Stimulated activated CD8-positive, alpha-beta memory T cell treated with anti-CD3 and anti-CD28 coated beads, Interleukin-2, amount 100 ng/mL, for 1 hour (primary cell): ENCODE data around the gene CYB5R4.

Experiments used
- DNase-seq, 2 donors: peaks; one replicate each; pipeline ENCODE4 v3.0.0-alpha.2; 2020; ENCODE audit warnings: low read depth in 2 of 2

The CYB5R4 gene, protein sequence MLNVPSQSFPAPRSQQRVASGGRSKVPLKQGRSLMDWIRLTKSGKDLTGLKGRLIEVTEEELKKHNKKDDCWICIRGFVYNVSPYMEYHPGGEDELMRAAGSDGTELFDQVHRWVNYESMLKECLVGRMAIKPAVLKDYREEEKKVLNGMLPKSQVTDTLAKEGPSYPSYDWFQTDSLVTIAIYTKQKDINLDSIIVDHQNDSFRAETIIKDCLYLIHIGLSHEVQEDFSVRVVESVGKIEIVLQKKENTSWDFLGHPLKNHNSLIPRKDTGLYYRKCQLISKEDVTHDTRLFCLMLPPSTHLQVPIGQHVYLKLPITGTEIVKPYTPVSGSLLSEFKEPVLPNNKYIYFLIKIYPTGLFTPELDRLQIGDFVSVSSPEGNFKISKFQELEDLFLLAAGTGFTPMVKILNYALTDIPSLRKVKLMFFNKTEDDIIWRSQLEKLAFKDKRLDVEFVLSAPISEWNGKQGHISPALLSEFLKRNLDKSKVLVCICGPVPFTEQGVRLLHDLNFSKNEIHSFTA

DNA sequence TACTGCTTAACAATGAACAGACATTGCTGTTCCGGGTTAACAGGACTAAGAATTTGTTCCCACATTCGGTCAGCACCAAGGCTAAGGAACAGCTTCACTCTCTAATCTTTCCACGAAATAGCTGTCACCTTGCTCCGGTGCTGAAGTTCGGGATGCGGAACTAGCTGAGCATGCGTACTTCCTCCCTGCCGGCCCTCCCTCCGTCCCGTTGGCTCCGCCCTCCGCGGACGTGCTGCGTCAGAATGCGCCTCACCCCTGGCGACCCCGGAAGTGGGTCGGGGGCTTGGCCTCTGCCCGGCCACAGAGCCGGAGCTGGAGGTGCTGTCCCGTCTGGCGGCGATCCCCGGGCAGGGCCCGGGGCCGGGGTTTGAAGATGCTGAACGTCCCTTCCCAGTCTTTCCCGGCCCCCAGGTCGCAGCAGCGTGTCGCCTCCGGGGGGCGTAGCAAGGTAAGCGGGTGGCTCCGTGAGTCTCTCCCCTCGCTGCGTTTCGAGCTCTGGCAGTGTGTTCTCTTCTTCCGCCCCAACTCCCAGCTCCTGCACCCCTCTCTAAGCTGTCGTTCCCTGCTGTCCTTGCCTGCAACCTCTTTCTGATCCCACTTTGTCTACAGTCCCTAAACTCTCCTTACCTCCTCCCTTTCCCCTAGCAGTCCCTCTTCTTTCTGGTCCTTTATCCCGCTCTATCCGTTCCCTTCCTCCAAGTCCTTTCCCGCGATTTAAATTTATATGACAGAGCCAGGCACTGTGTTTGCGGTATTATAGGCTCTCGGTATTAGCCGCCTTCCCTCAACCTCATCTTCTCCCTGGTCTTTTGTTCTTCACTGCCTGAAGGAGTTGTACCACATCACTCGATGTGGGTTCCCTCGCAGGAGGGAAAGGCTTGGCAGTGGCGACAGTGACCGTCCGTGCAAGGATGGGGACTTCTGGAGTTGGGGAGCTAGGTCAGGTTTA is at the start of gene CYB5R4:
Gene CYB5R4 (plus strand): TSS at position 280 of the 949 bp plus-strand sequence. CDS start 94 bp downstream, at position 374.
- peak; percentile 84 to 89 for DNase-seq

DNA sequence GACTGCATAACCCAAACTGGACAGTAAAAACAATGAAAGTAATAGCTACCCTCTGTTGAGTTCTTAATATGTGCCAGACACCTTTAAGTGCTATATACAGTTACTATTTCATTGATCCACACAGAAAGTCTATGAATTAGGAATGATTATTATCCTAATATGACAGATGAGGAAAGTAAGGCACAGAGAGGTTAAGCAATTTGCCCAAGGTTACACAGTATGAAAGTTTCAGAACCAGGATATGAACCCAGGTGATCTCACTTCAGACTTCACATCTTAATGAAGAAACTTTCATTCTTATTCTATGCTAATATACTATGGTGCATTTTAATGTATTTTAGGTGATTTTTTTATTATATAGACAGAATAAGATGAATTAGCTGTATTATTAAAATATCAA is 46.9 kb upstream of the CYB5R4 start:
- no peak for DNase-seq

DNA sequence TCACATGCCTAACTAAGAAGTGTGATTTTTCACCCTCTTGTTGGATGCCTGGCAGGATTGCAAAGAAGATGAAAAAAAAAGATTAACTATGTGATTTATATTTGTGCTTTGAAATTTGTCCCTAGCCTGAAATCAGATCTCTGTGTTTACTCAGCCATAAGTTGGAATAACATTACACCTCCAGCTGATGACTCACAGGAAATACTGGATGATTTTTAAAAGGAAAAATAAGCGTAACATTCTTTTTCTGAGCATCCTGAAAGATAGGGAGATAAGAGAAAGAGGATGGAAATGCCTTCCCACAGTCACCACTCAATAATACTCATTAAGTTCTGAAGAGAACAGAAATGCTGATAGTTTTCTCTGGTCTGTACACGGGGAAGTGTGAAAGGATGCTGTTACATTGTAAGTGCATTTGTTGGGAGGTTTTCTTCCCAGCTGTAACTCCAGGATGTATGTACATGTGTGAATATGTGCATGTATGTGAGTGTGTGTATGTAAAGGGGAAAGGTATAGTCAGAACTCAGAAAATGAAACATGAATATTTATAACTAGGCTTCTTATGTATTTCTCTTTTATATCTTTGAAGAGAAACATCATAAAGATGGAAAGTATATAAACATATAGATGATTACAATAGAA is 43.7 kb upstream of the CYB5R4 start:
- DNase-seq: no peak

DNA sequence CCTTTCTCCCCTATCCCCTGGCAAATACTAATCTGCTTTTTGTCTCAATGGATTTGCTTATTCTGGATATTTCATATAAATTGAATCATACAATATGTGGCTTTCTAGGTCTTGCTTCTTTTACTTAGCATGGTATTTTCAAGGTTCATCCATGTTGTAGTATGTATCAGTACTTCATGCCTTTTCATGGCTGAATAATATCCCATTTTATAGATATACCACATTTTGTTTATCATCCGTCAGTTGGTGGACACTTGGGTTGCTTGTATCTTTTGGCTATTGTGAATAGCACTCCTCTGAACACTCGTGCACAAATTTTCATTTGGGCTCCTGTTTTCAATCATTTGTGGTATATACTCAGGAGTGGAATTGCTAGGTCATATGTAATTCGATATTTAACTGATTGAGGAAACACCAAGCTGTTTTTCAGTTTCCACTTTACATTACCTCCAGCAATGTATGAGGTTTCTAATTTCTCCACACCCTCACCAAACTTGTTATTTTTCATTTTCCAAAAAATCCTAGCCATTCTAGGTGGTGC is 36.8 kb upstream of the CYB5R4 start:
- no peak for DNase-seq

DNA sequence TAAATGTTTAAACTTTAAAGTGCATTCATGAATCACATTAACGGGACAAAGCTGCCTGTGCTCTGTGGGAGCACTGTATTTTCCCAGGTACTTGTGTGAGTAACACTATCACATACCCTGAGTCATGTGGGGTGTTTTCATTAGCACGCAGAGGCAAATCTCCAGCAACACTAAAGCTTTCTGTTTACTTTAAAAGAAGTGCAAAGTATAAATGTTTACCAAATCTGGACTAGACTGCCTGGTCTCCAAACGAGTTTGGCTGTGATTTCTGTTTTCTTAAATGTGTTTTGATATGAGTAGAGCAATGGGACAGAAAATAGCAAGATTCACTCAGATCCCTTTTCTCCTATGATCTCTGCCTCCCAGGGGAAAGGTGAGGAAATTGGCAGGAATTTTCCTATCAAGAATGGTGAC is 35.1 kb upstream of the CYB5R4 start:
- no peak for DNase-seq

DNA sequence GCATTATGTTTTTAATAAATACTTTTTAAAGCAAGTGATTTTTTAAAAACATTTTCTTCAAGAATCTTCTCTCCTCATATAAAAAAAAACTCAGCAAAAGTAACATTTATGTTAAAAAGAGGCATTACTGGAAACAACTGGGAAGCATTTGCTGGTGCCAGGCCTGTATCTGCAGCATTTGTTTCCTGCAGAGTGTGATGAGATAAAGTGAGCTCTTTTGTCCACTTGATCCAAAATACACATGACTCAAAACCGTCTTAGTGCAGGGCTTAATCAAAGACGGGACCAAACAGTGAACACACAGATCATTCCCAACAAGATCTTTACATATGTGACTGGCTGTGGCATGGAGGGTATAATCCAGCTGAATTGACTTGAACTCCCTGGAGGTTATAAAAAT is 34.7 kb upstream of the CYB5R4 start:
- no peak for DNase-seq

DNA sequence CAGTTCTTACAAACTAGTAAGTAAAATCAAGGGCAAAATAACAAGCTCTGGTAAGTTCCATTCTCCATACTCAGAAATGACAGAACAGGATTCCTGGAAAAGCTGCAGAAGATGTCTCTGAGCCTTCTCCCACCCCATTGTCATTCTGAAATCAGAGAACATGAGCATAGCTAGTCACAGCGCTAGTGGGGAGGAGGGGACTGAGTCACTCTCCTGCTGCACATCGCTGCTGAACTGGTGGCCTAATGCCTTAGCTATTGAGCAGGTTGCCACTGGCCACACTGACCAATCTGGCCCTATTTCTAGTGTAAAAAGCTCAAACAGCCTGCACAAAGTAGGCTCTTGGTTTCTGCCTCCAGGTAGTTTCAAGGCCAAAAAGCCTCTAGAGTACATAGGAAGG is 32.4 kb upstream of the CYB5R4 start:
- DNase-seq: no peak

DNA sequence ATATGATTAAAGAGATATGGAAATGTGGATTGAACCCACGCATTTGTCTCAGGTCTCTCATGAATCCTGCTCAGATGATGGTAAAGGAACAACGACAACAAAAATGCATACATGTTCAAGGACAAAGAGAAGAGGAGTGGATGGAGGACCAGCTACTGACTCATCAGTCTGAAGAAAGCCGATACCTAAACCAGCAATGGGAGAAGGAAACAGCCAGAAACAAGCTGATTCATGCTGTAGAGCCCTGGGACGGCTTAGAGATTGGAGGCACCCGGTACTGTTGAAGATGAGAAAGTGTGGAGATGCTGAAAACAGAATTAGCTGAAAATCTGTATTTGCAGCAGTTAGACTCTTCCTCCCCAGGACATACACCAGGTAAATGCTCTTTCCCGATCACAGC is 20.8 kb upstream of the CYB5R4 start:
- DNase-seq: no peak

DNA sequence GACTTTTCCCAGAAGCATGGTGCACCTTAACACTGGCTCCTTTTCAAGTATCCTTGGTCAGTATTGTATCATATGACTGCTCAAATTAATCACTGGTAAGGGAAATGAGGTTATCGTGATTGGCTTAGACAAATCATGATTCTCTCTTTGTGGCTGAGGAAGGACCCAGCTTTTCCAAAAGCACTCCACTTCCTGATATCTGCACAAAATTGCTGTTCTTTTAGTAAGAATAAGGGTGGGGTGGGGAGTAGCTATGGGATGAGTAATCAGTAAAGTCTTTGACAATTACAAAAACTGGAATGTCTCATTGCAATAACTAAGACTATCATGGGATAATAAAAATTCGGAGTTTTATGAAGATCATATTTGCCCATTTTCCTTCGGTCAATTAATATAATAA is 15.3 kb upstream of the CYB5R4 start:
- no peak for DNase-seq

DNA sequence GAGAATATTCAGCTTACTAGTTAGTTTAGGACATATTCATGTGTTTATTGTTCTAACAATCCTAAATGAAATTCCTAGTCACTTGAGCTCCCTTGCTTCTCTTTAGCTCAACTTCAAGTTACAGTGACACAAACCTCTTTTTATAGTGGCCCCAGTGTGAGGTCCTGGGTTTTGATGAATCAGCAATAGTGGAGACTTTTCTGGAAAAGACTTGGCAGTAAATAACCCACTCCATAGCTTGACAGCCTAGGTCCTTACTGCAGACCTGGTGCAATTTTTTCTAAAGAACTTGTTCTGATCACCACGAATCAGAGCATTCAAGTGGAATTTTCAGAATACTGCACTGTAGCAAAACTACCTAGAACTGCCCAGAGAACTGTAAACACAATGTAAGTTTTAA is 13.2 kb upstream of the CYB5R4 start:
- DNase-seq: no peak

DNA sequence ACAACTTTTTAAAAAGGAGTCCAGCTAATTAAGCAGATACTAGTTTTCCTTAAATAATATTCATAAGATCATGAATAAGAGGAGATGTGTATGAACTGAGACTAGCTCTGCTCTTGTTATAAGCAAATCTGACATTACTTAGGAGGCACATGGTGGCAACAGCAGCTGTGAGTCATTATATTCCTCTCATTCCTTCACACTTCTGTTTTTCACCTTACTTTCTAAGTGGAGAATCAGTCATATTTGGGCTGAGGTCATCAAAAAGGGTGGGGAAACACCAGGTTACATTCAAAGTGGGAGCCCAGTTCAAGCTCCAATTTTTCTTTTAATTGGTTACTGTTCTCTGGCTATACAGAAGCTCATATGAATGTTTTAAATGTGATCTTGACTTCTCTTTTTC is 12.3 kb upstream of the CYB5R4 start:
- no peak for DNase-seq

DNA sequence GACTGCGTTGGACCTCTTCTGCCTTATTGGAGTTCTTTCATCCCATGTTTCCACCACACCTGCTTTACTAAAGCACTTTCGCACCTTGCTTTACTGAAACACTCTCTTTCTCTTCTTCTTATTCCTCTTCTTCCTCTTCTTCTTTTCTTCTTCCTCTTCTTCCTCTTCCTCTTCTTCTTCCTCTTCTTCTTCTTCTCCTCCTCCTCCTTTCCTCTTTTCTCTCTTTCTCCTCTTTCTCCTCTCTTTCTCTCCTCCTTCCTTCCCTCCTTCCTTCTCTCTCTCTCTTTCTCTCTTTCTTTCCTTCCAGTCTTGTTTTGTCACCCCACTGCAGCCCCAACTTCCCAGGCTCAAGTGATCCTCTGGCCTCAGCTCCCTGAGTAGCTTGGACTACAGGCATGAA is 10.4 kb upstream of the CYB5R4 start:
- DNase-seq: no peak

DNA sequence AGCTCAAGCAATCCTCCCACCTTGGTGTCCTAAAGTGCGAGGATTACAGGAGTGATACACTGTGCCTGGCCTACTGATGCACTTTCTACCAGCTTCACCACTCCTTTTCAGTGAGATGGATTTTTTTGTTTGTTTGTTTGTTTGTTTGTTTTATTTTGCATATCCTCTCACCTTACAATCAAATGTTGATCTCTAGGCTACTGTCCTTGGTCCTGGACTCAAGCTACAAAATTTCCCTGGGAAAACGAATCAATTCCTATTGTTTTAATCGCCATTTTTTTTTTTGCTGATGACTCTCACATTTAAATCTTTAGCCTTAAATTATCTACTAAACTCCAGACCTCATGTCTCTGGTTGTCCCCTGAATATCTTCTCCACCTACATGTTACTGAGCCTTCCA is 9.9 kb upstream of the CYB5R4 start:
- no peak for DNase-seq

DNA sequence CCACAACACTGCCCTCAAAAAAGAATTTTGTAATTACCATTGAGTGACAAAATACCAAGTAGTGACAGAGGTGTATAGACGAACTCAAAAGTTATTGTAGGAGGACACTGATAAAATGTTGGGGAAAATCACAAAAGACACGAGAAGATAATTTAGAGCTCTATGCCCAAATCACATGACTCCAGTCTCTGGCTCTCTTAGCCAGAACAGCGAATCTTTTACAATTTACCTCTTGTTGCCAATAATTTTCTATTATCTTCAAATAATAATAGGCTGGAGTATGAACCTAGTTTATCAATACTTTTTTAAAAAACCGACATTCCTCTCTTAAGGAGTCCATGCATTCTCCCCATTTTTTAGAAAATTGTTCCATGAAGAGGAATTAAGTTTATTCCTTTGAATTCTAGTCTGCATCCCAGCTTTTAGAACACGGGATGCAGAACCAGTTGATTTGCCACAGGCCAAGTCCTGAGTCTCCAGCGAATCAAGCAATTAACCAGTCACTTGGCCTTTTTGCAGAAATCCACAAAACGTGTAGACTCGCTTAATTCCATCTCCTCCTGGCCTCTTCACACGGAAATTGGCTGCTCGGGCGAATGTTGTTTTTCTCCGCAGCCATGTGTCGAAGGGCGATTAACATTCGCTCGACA is 6.8 kb upstream of the CYB5R4 start:
- no peak for DNase-seq

DNA sequence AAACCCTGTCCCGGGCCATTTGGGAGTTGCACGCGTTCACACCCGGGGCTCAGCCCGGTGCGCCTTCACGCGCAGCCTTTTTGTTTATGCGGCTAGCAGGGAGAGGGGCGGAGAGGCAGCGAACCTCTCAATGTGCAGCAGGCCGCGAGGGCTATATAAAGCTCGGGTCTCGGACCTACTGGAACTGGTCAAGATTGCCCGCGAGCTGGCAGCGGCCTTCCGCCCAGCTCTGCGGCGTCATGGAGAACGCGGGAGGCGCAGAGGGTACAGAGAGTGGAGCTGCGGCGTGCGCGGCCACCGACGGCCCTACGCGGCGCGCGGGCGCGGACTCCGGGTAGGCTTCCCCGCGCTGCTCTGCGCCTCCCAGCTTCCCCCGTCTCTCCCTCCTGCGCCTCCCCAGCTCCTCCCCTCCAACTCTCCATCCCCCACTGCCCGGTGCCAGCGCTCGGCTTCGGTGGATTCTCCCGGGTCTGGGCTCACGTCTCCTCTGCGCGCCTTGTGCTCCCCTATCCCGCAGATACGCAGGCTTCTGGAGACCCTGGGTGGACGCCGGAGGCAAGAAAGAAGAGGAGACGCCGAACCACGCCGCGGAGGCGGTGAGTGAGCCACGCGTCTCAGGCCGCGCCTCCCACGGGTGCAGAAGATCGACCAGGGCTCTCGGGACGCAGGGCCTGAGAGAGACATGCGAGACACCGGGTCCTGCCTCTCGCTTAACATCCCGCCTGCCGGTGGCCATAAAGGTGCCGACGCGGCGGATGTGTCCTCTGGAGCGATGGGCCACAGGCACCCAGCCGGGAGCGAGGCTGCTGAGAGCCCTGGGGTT is 6.1 kb upstream of the CYB5R4 start, which contains the start of gene RIPPLY2:
Gene RIPPLY2 (plus strand): TSS at position 183 of the 823 bp plus-strand sequence. CDS start 57 bp downstream, at position 240.
- DNase-seq: no peak

DNA sequence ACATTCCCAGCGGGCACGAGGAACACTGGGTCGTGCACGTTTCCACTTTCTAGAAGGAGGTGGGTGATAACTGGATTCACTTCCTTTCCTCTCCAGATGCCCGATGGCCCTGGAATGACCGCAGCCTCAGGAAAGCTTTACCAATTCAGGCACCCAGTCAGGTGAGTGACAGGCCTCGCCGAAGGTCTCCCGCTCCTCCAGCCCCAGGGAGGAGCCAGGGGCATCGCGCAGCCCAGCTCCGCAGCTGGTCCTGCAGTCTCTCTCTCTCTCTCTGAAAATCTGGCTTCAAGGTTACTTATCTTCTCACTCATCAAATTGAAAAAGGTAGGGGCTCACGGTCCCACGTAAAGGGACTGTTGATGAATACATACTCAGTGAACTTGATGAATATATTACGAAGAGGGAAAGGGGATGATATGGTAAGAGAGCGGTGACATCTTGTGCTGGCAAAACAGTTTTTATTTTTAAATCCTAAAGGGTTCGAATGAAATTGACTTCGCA is 5.4 kb upstream of the CYB5R4 start:
- DNase-seq: no peak

DNA sequence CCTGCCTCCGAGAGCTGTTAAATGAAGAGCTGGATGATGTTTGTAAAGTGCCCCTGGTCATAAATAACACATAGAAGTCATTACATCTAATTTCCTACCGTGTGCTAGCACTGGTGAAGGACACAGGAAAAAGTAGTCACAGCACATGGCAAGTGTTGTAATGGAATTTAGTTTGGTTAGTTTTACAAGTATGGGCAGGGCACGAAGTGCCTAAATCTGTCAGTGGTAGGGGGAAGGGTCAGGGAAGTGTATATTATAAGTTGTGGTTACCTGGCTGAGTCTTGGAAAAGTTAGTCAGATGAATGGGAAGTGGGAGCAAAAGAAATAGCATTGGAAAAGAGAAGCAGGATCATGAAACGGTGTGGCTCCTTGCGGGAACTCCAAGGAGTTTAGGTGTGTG is 4.7 kb upstream of the CYB5R4 start:
- no peak for DNase-seq

DNA sequence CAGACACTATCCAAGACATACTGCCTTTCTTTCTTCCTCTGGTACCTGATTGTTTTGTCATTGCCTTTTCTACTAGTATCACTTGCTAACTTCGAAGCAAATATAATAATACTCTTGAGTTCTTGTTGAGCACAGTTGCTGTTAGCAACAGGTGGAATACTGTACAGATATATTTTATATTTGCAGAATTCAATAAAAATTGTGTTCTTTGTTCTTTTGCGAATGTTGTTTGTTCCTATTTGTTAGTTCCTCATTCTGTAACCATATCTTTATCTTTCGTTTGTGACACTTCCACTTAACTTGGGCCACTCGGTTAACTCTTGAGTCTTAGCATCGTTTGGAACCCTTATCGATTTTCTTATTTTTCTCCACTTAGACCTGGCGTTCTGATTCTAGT is 868 bp downstream of the CYB5R4 start:
- DNase-seq: no peak

DNA sequence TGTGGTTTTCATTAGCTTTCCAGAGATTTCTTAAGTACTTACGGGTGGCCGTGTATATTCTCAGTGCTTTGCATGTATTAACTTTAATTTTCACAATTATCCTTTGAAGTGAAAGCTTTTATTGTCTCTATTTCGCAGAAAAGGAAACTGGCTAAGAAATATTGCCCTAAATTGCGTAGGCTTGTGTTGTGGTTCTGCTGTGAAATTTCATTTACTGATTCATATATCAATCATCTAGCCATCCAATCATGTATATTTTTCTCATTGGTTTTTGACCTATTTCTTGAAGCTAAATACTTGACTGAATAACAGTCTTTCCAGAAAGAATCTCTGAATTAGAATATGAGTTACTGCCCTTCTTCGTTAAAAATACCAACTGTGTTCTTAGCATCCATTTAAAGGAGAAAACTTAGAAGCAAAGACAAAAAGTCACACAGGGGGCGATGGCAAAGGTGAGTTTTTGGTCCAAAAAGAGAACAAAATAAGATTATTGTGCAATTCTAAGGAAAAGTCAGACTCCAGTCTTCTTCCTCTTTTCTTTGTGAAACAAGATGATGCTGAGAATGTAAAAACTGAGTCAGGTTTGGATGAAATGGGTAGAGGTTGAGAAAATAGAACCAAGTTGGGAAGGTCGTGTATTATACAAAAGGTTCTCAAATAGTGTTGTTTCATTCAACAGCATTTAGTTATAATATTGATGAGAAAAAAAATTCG is 1.4 kb downstream of the CYB5R4 start:
- no peak for DNase-seq
